ENCODE results near the gene TCF25. TPM values are rescaled to one million over a fixed set of nuclear protein-coding genes. Genes with fewer than 3 reads are reported as not detected.
A peak's percentile ranks its signal among the peaks of the same experiment; 100 is the strongest.
"Not testable (repeated sequence)": the region's sequence is repeated elsewhere in the genome, so short reads cannot be mapped to it uniquely, and the experiment has no call there.

The TCF25 gene
- 100 to 1,000 TPM in 2 of 4 donors, 10 to 100 TPM in 2; 60.3 to 221 (median 126) TPM for total RNA-seq

- peak within 1 kb of the TSS; percentile 88 to 100 for H3K4me3 ChIP-seq
- TF ChIP-seq CTCF (IDR thresholded peaks at IDR 0.05) (no peak), POLR2A (IDR thresholded peaks at IDR 0.05) (peak; percentile 83 to 89)
- no peaks in the 10 kb centered on the region for H3K36me3 ChIP-seq
- intact Hi-C loops (cut with DNase I; ENCODE audit: low total_unique reads), result no loop called here
- H3K9me3 ChIP-seq, result no peaks in the 10 kb centered on the region
- peaks cover 0 to 12% of the 10 kb centered on the region in 2 donors for H3K4me1 ChIP-seq
- H3K27ac ChIP-seq, result peak within 1 kb of the TSS; percentile 100
- H3K27me3 ChIP-seq, result no peaks in the 10 kb centered on the region
- peak; percentile 75 to 86 for DNase-seq
Observed at GRCh38 chr16:89873109-89873971, at the start of gene TCF25. TCF25 (plus strand) TSS chr16:89873592; CDS start chr16:89873668, 76 bp downstream.

- H3K27ac ChIP-seq; H3K4me1 ChIP-seq; H3K36me3 ChIP-seq; intact Hi-C loops (cut with DNase I; ENCODE audit: low total_unique reads); H3K27me3 ChIP-seq; H3K9me3 ChIP-seq; H3K4me3 ChIP-seq; DNase-seq: not testable (repeated sequence)
Observed at GRCh38 chr16:89823824-89824148, 49.6 kb upstream of the TCF25 start.

DNA sequence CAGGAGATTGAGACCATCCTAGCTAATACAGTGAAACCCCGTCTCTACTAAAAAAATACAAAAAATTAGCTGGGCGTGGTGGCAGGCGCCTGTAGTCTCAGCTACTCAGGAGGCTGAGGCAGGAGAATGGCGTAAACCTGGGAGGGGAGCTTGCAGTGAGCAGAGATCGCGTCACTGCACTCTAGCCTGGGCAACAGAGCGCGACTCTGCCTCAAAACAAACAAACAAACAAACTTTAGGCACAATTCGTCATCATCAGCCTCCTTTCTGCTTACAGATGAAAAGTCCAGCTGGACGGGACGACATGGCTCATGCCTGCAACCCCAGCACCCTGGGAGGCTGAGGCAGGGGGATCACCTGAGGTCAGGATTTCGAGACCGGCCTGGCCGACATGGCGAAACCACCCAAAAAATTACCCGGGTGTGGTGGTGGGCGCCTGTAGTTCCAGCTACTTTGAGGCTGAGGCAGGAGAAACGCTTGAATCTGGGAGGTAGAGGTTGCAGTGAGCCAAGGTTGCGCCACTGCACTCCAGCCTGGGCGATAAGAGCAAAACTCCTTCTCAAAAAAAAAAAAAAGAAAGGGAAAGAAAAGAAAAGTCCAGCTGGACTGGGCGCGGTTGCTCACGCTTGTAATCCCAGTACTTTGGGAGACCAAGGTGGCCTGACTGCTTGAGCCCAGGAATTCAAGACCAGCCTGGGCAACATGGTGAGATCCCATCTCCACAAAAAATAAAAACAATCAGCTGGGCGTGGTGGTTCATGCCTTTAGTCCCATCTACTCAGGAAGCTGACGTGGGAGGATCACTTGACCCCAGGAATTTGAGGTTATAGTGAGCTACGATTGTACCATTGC lies 46.6 kb upstream of the TCF25 start:
- intact Hi-C loops (cut with DNase I; ENCODE audit: low total_unique reads), result no loop called here
- no peaks in the 10 kb centered on the region for H3K9me3 ChIP-seq
- DNase-seq, result no peak
- no peak overlapping the region for H3K4me3 ChIP-seq
- no peak overlapping the region for H3K27ac ChIP-seq
- TF ChIP-seq POLR2A (IDR thresholded peaks at IDR 0.05) (no peak), CTCF (IDR thresholded peaks at IDR 0.05) (no peak)
- no peaks in the 10 kb centered on the region for H3K36me3 ChIP-seq
- H3K4me1 ChIP-seq, result no peaks in the 10 kb centered on the region
- H3K27me3 ChIP-seq, result no peaks in the 10 kb centered on the region

DNA sequence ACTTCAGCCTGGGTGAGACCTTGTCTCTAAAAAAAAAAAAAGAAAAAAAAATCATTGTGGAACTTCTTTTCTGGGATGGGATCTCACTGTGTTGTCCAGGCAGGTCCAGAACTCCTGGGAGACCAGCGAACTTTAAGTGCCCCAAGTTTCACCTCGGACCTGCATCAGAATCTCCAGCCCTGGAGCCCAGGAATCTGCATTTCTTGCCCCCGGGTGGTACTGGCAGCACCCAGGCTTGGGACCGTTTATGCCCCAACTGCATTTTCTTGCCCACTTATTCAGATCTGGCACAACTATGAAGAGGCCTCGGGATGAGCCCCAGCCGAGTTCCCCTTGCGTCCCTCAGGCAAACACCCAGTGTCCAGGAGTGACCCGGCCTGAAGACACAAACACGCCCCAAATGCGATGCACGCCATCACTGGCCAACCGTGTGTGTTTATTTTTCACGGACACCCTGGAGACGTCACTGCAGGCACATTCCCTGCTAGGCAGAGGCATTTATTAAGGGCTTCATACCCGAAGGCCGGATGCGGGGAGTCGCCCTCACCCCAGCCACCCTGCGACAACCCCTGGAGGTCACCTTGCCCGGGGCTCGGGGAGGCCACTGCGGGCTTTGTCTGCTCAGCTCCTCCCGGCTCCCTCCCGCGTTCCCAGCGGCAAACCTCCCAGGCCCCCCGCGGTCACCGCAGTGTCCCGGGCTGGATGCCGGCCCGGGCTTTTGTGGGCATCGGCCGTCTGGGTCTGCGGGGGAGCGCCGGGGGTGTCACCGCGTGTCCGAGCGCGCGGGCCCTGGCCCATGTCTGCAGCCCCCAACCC lies 45.8 kb upstream of the TCF25 start:
- intact Hi-C loops (cut with DNase I; ENCODE audit: low total_unique reads), result no loop called here
- H3K27me3 ChIP-seq, result no peaks in the 10 kb centered on the region
- no peaks in the 10 kb centered on the region for H3K9me3 ChIP-seq
- no peaks in the 10 kb centered on the region for H3K36me3 ChIP-seq
- TF ChIP-seq POLR2A (IDR thresholded peaks at IDR 0.05), result no peak
- no peak for TF ChIP-seq CTCF (IDR thresholded peaks at IDR 0.05)
- DNase-seq, result no peak
- peak overlapping the region in 1 of 2 donors; percentile 15 for H3K27ac ChIP-seq
- H3K4me3 ChIP-seq, result peak overlapping the region; percentile 20 to 43
- H3K4me1 ChIP-seq, result no peaks in the 10 kb centered on the region

- peak in 1 of 2 donors; percentile 15 for TF ChIP-seq POLR2A (IDR thresholded peaks at IDR 0.05)
- TF ChIP-seq CTCF (IDR thresholded peaks at IDR 0.05), result no peak
- Histone ChIP-seq H3K4me3 (peak within 1 kb of the TSS; percentile 20 to 43), H3K4me1 (no peaks in the 10 kb centered on the region), H3K27ac (peak within 1 kb of the TSS in 1 of 2 donors; percentile 15), H3K27me3 (no peaks in the 10 kb centered on the region), H3K36me3 (no peaks in the 10 kb centered on the region), H3K9me3 (no peaks in the 10 kb centered on the region)
- intact Hi-C loops (cut with DNase I; ENCODE audit: low total_unique reads), result no loop called here
- peak; percentile 56 to 70 for DNase-seq
Observed at GRCh38 chr16:89828199-89828869, 45.1 kb upstream of the TCF25 start, which contains the start of gene SPIRE2. SPIRE2 (plus strand) TSS chr16:89828475; CDS start chr16:89828551, 76 bp downstream.

All from uterus (tissue), 4 donors.